Fibroblast of the conjunctiva (primary cell): Measurements from ENCODE around the gene PHACTR1.
"Not testable (repeated sequence)": the region's sequence is repeated elsewhere in the genome, so short reads cannot be mapped to it uniquely, and the experiment has no call there.

ENCODE experiments used
- DNase-seq: peaks from one replicate; pipeline ENCODE4 v3.0.0-alpha.2; 2010; ENCODE audit warnings: low read depth

Gene PHACTR1

GRCh38 chr6:13314806-13315205 is 598.2 kb downstream of the PHACTR1 start:
- no peak for DNase-seq

- DNase-seq: no peak
Observed at GRCh38 chr6:13315896-13316295, 599.3 kb downstream of the PHACTR1 start.

- DNase-seq: no peak
Observed at GRCh38 chr6:13318821-13319220, 602.3 kb downstream of the PHACTR1 start.

- no peak for DNase-seq
Observed at GRCh38 chr6:13319891-13320564, 603.5 kb downstream of the PHACTR1 start.

- not testable (repeated sequence) for DNase-seq
Observed at GRCh38 chr6:13326031-13326586, 609.5 kb downstream of the PHACTR1 start.

GRCh38 chr6:13327691-13328075 is 611.1 kb downstream of the PHACTR1 start:
- no peak for DNase-seq

DNA sequence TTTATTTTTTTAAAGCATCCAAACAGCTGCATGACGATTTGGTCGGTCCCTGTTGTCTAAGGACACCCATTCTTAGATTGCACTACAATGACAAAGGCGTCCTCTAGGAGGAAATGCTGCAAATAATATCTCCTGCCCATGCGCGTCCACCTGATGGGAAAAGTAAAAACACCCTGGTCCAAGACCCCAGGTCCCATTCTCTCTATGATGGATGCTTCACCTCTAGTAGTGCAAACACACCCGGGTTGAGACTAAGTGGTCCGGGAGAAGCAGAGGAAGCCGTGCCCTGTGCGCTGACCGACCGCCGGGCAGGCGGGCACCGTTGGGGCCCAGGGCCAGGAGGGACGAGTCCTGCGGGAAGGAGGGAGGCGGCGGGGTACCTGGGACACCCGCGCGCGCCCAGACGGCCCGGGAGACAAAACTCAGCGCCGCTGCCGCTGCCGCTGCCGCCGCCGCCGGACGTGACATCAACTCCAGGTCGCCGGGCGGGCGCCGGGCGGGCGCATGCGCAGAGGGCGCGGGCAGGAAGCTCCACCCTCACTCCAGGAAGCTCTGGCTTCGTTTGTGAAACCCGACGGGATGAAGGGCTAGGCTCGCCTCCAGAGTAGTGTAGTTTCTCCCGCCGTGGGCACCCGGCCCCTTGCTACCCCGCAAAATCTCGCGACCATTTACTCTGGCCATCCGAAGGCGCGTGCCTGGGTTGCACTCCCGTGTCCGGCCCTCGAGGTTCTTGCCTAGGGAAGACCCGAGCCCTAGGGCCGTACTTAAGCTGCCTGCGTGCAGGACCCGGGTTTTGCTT is 611.7 kb downstream of the PHACTR1 start, which contains the start of gene TBC1D7:
TBC1D7 (minus strand) TSS at position 462 of the 799 bp plus-strand sequence. CDS start 1,639 bp downstream, outside the sequence.
- peak; percentile 82 for DNase-seq

DNA sequence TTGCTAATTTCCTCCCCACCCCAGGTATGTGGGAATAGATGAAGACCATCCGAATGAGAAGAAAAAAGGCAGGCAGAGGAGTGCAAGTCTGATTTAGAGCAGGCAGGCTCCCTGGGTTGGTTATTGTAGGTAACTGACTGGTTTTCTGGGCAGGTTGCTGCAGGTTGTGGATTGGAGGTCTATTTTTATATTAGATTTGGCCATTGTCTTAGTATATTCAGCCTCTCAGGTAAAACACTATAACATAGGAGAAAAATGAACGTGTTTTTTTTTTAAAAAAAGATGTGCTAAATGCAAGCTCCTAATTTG is 612.3 kb downstream of the PHACTR1 start:
- DNase-seq: no peak

- DNase-seq: no peak
Observed at GRCh38 chr6:13331516-13332348, 615.2 kb downstream of the PHACTR1 start.

DNA sequence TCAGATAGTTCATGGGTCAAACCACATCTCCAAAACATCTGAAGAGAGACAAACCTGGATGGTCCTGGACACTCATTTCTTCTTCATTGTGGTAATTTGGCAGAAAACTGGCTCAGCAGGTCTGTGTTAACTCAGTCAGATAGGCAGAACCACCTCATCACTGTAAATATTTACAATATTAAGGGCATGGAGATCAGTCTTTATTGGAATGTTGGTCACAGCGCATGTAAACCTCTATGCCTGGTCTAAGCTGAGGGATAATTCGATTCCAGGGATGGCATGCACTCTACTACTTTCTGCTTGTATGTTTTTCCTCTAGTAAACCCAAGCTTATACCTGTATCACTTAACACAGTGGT is 615.8 kb downstream of the PHACTR1 start:
- no peak for DNase-seq

DNA sequence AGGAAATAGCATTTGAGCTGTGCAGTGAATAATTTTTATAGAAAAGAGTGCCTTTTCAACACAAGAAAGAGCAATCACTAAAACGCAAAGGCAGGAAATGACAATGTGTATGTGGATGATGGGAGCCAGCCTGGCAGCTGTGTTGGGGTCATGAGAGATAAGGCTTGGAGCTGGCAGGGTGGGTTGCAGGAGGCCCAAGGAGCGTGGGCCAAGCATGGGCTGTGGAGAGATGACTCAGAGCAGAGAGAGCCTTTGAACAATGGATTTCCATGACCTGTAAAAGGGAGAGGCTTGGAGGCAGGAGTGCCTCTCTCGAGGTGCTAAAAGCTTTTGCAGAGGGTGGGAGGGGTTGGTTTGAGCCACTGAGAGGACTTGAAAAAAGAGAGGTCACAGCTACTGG is 618.4 kb downstream of the PHACTR1 start:
- no peak for DNase-seq

DNA sequence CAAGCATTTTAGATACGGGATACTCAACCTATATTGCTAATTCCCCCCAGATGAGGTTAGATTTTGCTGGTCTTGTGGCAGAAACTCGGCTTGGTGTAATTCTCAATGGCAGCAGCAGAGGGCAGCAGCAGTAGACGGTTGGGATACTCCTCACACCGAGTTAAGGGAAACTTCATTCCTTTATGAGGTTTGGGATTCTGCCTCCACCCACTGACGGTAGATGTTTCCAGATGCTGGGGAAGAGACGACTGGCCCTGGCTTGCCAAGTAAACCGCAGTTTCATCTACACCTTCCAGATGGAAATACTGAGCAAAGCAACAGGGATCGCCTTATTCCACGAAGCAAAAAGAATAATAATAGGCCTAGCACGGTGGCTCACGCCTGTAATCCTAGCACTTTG is 620.0 kb downstream of the PHACTR1 start:
- peak; percentile 90 for DNase-seq

GRCh38 chr6:13338038-13338437 is 621.5 kb downstream of the PHACTR1 start:
- DNase-seq: no peak
